Head of caudate nucleus (tissue), 42 donors: ENCODE measurements around the gene PIK3CD.
"Not testable (repeated sequence)": the region's sequence is repeated elsewhere in the genome, so short reads cannot be mapped to it uniquely, and the experiment has no call there.

Experiments
- DNase-seq, 42 donors: peaks; one replicate each; pipeline versions ENCODE4 v3.0.0 to v3.0.0-alpha.2; 2020 to 2021; ENCODE audit warnings: mixed read lengths in 7 of 42
- intact Hi-C: fragments of 100-400 bp; cut with DNase I; formaldehyde crosslinking; loops from one replicate; pipeline ENCODE4 v1.15.0; 2022

The PIK3CD gene

GRCh38 chr1:9651220-9651564, 339 bp upstream of the PIK3CD start:
- intact Hi-C loops = no loop called here
- no peak for DNase-seq

- intact Hi-C loops = no loop called here
Measured at GRCh38 chr1:9652379-9653209, 1.1 kb downstream of the PIK3CD start.

GRCh38 chr1:9653210-9653490, 1.6 kb downstream of the PIK3CD start:
- intact Hi-C loops = no loop called here
- DNase-seq = no peak

More at GRCh38 chr1:9652379-9653209, 1.1 kb downstream of the PIK3CD start:
- DNase-seq = peak in 5 of 42 donors; percentile 6 to 43 (median 21)

DNA sequence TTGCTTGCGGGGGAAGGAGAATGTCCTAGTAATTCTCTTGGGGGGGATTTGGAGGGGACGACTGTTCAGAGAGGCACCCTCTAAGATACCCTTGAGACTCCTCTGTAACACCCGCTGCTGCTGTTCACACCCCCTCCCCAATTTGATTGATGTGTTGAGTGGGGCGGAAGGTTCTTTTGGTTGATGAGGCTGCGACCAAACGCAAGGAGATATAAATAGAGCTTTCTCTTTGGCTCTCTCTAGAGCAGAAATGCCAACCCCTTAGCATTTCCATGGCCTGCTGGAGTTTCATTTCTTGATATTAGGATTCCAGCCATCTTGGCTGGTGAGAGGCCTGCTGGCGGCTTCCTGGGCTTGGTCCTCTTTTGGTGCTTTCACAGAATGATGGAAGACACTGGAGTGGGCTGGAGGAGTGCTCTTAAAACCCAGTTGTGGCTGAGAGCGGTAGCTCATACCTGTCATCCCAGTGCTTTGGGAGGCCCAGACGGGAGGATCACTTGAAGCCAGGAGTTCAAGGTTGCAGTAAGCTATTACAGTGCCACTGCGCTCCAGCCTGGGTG, 2.0 kb downstream of the PIK3CD start:
- no peak for DNase-seq
- intact Hi-C loops = no loop called here

- intact Hi-C loops = no loop called here
- DNase-seq = peak in 3 of 42 donors; percentile 14 to 47 (median 28)
Measured at GRCh38 chr1:9654051-9654833, 2.7 kb downstream of the PIK3CD start.

DNA sequence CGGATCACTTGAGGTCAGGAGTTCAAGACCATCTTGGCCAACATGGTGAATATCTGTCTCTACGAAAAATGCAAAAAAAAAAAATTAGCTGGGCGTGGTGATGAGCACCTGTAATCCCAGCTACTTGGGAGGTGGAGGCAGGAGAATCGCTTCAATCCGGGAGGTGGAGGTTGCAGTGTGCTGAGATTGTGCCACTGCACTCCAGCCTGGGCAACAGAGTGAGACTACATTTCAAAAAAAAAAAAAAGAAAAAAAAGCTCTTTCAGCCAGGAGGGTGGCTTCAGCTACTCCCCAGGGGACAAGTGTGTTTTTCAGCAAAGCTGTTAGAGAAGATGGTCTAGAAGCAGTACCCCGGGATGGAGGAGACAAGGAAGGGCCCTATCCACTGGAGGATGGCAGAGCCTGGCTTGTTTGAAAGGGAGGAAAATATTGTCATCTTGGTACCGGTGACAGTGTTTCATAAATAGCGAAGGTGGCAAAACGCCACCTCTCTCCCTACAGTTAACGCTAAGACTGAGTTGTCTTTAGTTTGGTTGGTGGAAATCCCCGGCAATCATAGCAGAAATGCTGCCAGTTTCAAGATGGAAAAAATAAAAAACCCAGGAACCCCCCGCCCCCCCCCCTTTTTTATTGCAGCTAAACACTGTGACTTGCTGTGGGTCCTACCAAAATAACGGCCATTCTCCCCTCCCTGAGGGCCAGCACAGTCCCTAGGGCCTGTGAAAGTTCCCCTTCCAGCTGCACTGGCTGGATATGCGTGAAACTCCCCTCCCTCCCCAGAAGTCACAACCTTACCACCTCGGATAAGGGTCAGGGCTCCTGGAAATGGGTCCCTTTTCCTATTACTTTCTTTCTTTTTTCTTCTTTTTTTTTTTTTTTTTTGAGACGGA, 3.5 kb downstream of the PIK3CD start:
- DNase-seq = no peak
- intact Hi-C loops = no loop called here

DNA sequence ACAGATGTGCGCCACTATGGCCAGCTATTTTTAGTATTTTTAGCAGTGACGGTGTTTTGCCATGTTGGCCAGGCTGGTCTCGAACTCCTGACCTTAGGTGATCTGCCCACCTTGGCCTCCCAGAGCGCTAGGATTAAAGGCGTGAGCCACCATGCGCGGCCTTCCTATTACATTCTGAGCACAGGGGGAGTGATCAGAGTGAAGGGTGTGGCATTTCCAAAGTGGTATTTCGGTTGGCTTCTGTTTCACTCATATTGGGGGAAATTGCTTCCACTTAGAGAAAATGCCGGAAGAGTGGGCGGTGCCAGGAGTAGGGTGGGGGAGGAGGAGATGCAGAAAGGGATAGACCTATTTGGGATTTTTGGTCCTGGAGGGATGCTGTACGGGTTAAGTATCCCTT, 4.3 kb downstream of the PIK3CD start:
- intact Hi-C loops = no loop called here
- no peak for DNase-seq

GRCh38 chr1:9657521-9658032, 6.0 kb downstream of the PIK3CD start:
- no peak for DNase-seq
- intact Hi-C loops = no loop called here

- no peak for DNase-seq
- intact Hi-C loops = no loop called here
Measured at GRCh38 chr1:9658199-9658598, 6.7 kb downstream of the PIK3CD start.

GRCh38 chr1:9659328-9659727, 7.8 kb downstream of the PIK3CD start:
- intact Hi-C loops = no loop called here
- no peak for DNase-seq

DNA sequence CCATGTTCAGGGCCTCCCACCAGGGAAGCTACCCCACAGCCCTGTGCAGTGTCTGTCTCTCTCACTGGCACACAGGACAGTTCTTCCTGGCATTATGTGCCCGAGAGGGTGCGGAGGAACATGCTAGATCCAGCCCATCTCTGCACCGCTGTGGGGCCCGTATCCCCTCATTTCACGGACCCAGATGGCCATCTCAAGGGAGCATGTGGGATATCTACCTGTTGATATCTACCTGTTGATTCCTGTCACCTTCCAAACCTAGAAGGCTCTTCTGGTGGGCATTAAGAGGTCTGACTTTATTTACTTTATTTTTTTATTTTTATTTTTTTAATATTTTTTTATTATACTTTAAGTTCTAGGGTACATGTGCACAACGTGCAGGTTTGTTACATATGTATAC, 11.7 kb downstream of the PIK3CD start:
- intact Hi-C loops = no loop called here
- DNase-seq = no peak

- intact Hi-C loops = no loop called here
- DNase-seq = no peak
Measured at GRCh38 chr1:9665193-9665592, 13.7 kb downstream of the PIK3CD start.

- DNase-seq = no peak
- intact Hi-C loops = no loop called here
Measured at GRCh38 chr1:9668080-9668479, 16.5 kb downstream of the PIK3CD start.

GRCh38 chr1:9670085-9670484, 18.6 kb downstream of the PIK3CD start:
- DNase-seq = no peak

GRCh38 chr1:9671377-9672140, 20.0 kb downstream of the PIK3CD start:
- intact Hi-C loops = no loop called here
- DNase-seq = no peak

More at GRCh38 chr1:9670085-9670484, 18.6 kb downstream of the PIK3CD start:
- intact Hi-C loops = no loop called here

- intact Hi-C loops = no loop called here
- no peak for DNase-seq
Measured at GRCh38 chr1:9672444-9672843, 20.9 kb downstream of the PIK3CD start.

DNA sequence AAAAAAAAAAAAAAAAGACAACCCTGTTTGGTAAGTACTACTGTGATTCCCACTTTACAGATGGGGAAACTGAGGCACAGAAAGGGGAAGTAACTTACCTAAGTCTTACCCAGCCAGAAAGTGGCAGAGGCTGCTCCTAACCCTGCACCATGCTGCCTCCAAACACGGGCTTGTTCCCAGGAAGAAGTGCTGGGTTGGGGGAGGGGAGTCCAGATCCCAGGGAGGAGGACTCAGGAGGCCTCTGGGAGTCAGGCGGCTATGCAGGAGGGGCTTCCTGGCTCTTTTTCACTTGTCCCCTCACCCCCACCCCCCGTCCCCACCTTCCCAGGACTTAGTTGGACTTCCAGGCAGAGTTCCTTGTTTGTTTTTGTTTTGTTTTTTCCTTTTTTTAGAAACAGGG, 23.9 kb downstream of the PIK3CD start:
- DNase-seq = no peak
- intact Hi-C loops = no loop called here

DNA sequence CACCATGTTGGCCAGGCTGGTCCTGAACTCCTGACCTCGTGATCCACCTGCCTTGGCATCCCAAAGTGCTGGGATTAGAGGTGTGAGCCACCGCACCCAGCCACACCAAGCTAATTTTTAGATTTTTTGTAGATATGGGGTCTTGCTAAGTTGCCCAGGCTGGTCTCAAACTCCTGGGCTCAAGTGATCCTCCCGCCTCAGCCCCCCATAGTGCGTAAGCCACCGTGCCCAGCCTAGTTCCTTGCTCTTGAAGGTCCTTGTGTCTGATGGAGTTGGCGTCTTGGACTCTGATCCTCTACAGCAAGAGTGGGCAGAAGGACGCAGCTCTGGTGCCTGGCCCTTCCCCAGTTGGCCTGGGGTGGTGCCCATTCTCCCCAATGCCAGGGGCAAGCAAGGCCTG, 24.6 kb downstream of the PIK3CD start:
- DNase-seq, intact Hi-C loops: not testable (repeated sequence)
